PC-9 (cell line): Measurements from ENCODE around the gene EPHA2. TPM values are rescaled to one million over a fixed set of nuclear protein-coding genes. Genes with fewer than 3 reads are reported as not detected.

Experiments used
- BruUV-seq: library from RNA; stranded (reverse); fragments of 400-500 nt; replicated peaks from 2 replicates; lab custom pipeline; 2021; lab: Mats Ljungman, UMichigan
- CTCF ChIA-PET: fragments of 300-600 bp; sonication (Branson Sonifier 250); formaldehyde crosslinking; loops from one replicate; lab custom pipeline; 2022; ENCODE audit warnings: antibody characterized with exemption; lab: Charles Lee
- POLR2A ChIA-PET: fragments of 300-600 bp; sonication (Branson Sonifier 250); formaldehyde crosslinking; loops from one replicate; lab custom pipeline; 2022; ENCODE audit warnings: antibody characterized with exemption; ENCODE audit not compliant: unreplicated experiment; lab: Charles Lee
- DNase-seq, 2 experiments: peaks; one replicate each; pipeline versions ENCODE4 v3.0.0 to v3.0.0-alpha.2; 2015 to 2022; ENCODE audit warnings: mixed read lengths in 1 of 2
- H2AFZ ChIP-seq: fragments of 200-600 bp; sonication (generic); 2 replicates; pipeline ENCODE4 v1.8.1; 2017; ENCODE audit warnings: antibody characterized with exemption
- H3F3A ChIP-seq: fragments of 200-600 bp; sonication (generic); 2 replicates; pipeline ENCODE4 v1.8.1; 2017; ENCODE audit warnings: antibody characterized with exemption, mild to moderate bottlenecking, low read depth; ENCODE audit not compliant: insufficient read depth
- H3K27ac ChIP-seq: fragments of 200-600 bp; sonication (generic); 2 replicates; pipeline ENCODE4 v1.6.1; 2016; ENCODE audit warnings: mixed run types
- H3K27me3 ChIP-seq: fragments of 200-600 bp; sonication (generic); 2 replicates; pipeline ENCODE4 v1.6.1; 2016; ENCODE audit warnings: low read depth, mixed run types; ENCODE audit not compliant: insufficient read depth
- H3K36me3 ChIP-seq: fragments of 200-600 bp; sonication (generic); 2 replicates; pipeline ENCODE4 v1.6.1; 2016; ENCODE audit warnings: low read depth, mixed run types
- H3K4me1 ChIP-seq: fragments of 200-600 bp; sonication (generic); replicated peaks from 2 replicates; pipeline ENCODE4 v1.6.1; 2016; ENCODE audit warnings: mixed run types; ENCODE audit not compliant: insufficient read depth
- H3K4me2 ChIP-seq: fragments of 200-600 bp; sonication (generic); 2 replicates; pipeline ENCODE4 v1.6.1; 2017; ENCODE audit warnings: mixed run types
- H3K4me3 ChIP-seq: fragments of 200-600 bp; sonication (generic); 2 replicates; pipeline ENCODE4 v1.6.1; 2016; ENCODE audit warnings: mixed run types
- H3K79me2 ChIP-seq: fragments of 200-600 bp; sonication (generic); 2 replicates; pipeline ENCODE4 v1.6.1; 2017; ENCODE audit warnings: low read depth, mixed run types
- H3K9me2 ChIP-seq: fragments of 200-600 bp; sonication (generic); 2 replicates; pipeline ENCODE4 v1.8.1; 2017; ENCODE audit warnings: mild to moderate bottlenecking; ENCODE audit not compliant: insufficient read depth
- H3K9me3 ChIP-seq: fragments of 200-600 bp; sonication (generic); 2 replicates; pipeline ENCODE4 v1.8.1; 2016; ENCODE audit warnings: low read depth; ENCODE audit not compliant: insufficient read depth
- H4K20me1 ChIP-seq: fragments of 200-600 bp; sonication (generic); 2 replicates; pipeline ENCODE4 v1.8.1; 2017; ENCODE audit not compliant: insufficient read depth
- CTCF ChIP-seq: fragments of 200-600 bp; sonication (generic); conservative IDR thresholded peaks from 2 replicates; pipeline ENCODE4 v1.6.1; 2017; ENCODE audit warnings: mixed run types, antibody characterized with exemption, mild to moderate bottlenecking, moderate library complexity
- EZH2 ChIP-seq: fragments of 200-600 bp; sonication (generic); IDR thresholded peaks from 2 replicates; pipeline ENCODE4 v1.8.0; 2017; ENCODE audit warnings: antibody characterized with exemption, low read depth
- intact Hi-C: fragments of 100-400 bp; cut with micrococcal nuclease; formaldehyde crosslinking; loops from one replicate; pipeline ENCODE4 v1.10.0; 2022; ENCODE audit not compliant: unreplicated experiment
- total RNA-seq: library from RNA; stranded (reverse); gene quantifications from 2 replicates; pipeline ENCODE4 v1.2.3, GENCODE V29; 2021

Gene EPHA2
- total RNA-seq, 1 experiment from 2014 or later = 48.3 TPM

- Histone ChIP-seq H4K20me1 (no peaks in the 10 kb centered on the region), H3K9me3 (no peaks in the 10 kb centered on the region), H3K27ac (peak overlapping the region; percentile 98), H2AFZ (no peak overlapping the region), H3F3A (peaks cover 38% of the 10 kb centered on the region), H3K36me3 (no peaks in the 10 kb centered on the region), H3K4me1 (peaks cover 97% of the 10 kb centered on the region), H3K27me3 (no peaks in the 10 kb centered on the region), H3K4me2 (peak overlapping the region; percentile 61), H3K4me3 (no peak overlapping the region), H3K9me2 (no peaks in the 10 kb centered on the region), H3K79me2 (no peaks in the 10 kb centered on the region; the same call in 1 of the 2 replicates)
- no TSS peak for BruUV-seq
- peak in 1 of 2 experiments; percentile 58 for DNase-seq
- CTCF ChIA-PET = no interaction called here
- intact Hi-C loops = loop anchor here (5.0 kb wide), 1 partner anchor 372 kb away; no protein-coding TSS in a partner anchor
- no peak for TF ChIP-seq CTCF
- no peak for TF ChIP-seq EZH2
- POLR2A ChIA-PET = interaction anchor here (1.0 kb wide), 1 partner anchor 18 kb away, joined by 5 read pairs; no protein-coding TSS in a partner anchor
Observed at GRCh38 chr1:16174261-16174868, 18.5 kb upstream of the EPHA2 start.

GRCh38 chr1:16173447-16174260, 17.8 kb upstream of the EPHA2 start:
- intact Hi-C loops = loop anchor here (1.0 to 5.0 kb wide), 4 partner anchors 10 to 371 kb away; no protein-coding TSS in a partner anchor
- H3K27me3 ChIP-seq = no peaks in the 10 kb centered on the region
- POLR2A ChIA-PET = interaction anchor here (0.6 to 1.0 kb wide), 4 partner anchors 8 to 30 kb away, joined by 3 to 8 read pairs (median 6); no protein-coding TSS in a partner anchor
- no peaks in the 10 kb centered on the region for H3K9me2 ChIP-seq
- DNase-seq = peak; percentile 95 to 98
- no peaks in the 10 kb centered on the region for H3K9me3 ChIP-seq
- H3K4me1 ChIP-seq = peaks cover 97% of the 10 kb centered on the region
- no peak overlapping the region for H3K4me3 ChIP-seq
- peak overlapping the region; percentile 98 for H3K27ac ChIP-seq
- H2AFZ ChIP-seq = no peak overlapping the region
- no peaks in the 10 kb centered on the region; the same call in 1 of the 2 replicates for H3K79me2 ChIP-seq
- TF ChIP-seq CTCF = no peak
- TF ChIP-seq EZH2 = no peak
- H3K36me3 ChIP-seq = no peaks in the 10 kb centered on the region
- H3F3A ChIP-seq = peaks cover 31% of the 10 kb centered on the region
- CTCF ChIA-PET = interaction anchor here (0.5 to 0.6 kb wide), 2 partner anchors 19 to 109 kb away, joined by 3 to 14 read pairs; no protein-coding TSS in a partner anchor
- peak overlapping the region; percentile 65 for H3K4me2 ChIP-seq
- no peaks in the 10 kb centered on the region for H4K20me1 ChIP-seq
- BruUV-seq = TSS peak; percentile 30

- H2AFZ ChIP-seq = no peak overlapping the region
- TF ChIP-seq EZH2 (no peak), CTCF (no peak)
Observed at GRCh38 chr1:16172964-16173446, 17.1 kb upstream of the EPHA2 start.

More at GRCh38 chr1:16172964-16173446, 17.1 kb upstream of the EPHA2 start:
- Histone ChIP-seq H3K4me1 (peaks cover 97% of the 10 kb centered on the region), H3K36me3 (no peaks in the 10 kb centered on the region), H3K9me3 (no peaks in the 10 kb centered on the region), H3K27me3 (no peaks in the 10 kb centered on the region), H3K4me2 (peak overlapping the region; percentile 65), H3K27ac (peak overlapping the region; percentile 98), H3F3A (peaks cover 30% of the 10 kb centered on the region), H3K4me3 (no peak overlapping the region), H3K79me2 (no peaks in the 10 kb centered on the region; the same call in 1 of the 2 replicates), H3K9me2 (no peaks in the 10 kb centered on the region), H4K20me1 (no peaks in the 10 kb centered on the region)
- BruUV-seq = no TSS peak
- intact Hi-C loops = loop anchor here (1.0 to 5.0 kb wide), 4 partner anchors 10 to 371 kb away; no protein-coding TSS in a partner anchor
- POLR2A ChIA-PET = interaction anchor here (0.6 to 1.0 kb wide), 5 partner anchors 9 to 29 kb away, joined by 3 to 8 read pairs (median 5); no protein-coding TSS in a partner anchor
- CTCF ChIA-PET = interaction anchor here (0.6 kb wide), 1 partner anchor 645 kb away, joined by 3 read pairs; no protein-coding TSS in a partner anchor
- DNase-seq = peak in 1 of 2 experiments; percentile 88
